ENCODE results near the gene SAMD1. TPM values are rescaled to one million over a fixed set of nuclear protein-coding genes. Genes with fewer than 3 reads are reported as not detected.

Gene SAMD1
- total RNA-seq, 4 donors from 2014 or later = 23.2 to 61.1 (median 33.2) TPM

DNA sequence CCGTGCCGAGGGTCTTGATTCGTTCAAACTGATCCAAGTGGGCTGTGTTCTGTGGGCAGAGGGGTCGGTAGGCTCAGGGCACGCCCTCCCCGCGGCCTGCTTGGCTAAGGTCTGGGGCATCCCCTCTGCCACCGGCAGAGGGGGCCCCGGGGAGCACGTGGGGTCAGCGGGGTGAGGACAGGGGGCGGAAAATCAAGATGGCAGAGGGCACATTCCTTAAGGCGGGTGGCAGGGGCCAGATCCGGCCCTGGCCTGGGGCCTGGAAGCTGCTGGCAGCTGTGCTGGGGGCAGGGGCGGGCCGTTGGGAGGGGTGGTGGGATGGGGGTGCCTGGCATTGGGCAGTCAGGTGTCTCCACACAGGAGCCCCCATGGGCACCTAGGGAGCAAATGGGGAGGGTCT lies 16.3 kb upstream of the SAMD1 start:
- TF ChIP-seq CTCF (IDR thresholded peaks at IDR 0.05) (no peak), POLR2A (IDR thresholded peaks at IDR 0.05) (no peak)
- DNase-seq (ENCODE audit: low spot score in 2 of 2) = no peak
- 86 to 92% methylated on average over 12 to 15 of the region's 16 CpGs for WGBS, 2 donors
- intact Hi-C loops (cut with DNase I; ENCODE audit: low total_unique reads) = no loop called here
- H3K4me3 ChIP-seq (ENCODE audit: low read depth, poor library complexity, severe bottlenecking) = no peak overlapping the region

DNA sequence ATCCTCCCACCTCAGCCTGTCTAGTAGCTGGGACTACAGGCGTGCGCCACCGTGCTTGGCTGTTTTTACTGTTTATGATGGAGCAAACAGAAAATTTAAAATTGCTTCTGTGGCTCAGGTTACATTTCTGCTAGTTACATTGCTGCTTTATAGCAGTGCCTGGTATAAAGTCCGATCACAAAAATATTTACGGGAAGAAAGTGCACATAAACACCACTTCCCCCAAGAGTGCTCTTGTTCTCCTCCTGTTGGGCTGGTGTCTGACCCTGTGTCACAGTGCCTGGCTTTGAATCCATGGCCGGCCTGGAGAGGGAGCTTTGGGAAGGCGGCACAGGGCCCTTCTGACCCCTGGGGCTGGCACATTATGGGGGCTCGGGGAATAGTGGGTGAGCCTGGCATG lies 15.1 kb upstream of the SAMD1 start:
- no peak for DNase-seq (ENCODE audit: low spot score in 2 of 2)
- no peak for TF ChIP-seq POLR2A (IDR thresholded peaks at IDR 0.05)
- TF ChIP-seq CTCF (IDR thresholded peaks at IDR 0.05) = no peak
- WGBS, 2 donors = 88 to 96% methylated on average over 8 of the region's 8 CpGs
- intact Hi-C loops (cut with DNase I; ENCODE audit: low total_unique reads) = no loop called here
- H3K4me3 ChIP-seq (ENCODE audit: low read depth, poor library complexity, severe bottlenecking) = no peak overlapping the region

DNA sequence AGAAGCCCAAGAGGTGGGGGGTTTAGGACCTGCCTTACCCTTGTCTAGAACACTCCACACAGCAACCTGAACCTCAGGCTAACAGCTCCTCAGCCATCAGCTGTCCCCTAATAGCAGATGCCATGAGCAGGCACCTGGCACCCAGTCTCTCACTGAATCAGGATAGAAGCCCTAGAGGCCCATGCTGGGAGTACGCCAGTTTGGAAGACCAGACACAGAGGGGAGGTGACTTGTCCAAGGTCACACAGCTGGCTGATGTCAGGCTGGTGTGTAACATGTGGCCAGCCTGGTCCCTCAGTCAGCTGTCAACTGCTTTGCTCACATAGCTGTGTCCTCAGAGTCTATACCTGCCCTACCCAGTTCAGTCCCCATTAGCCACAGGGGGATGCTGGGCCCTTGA lies 12.8 kb upstream of the SAMD1 start:
- H3K4me3 ChIP-seq (ENCODE audit: low read depth, poor library complexity, severe bottlenecking) = no peak overlapping the region
- no peak for TF ChIP-seq POLR2A (IDR thresholded peaks at IDR 0.05)
- TF ChIP-seq CTCF (IDR thresholded peaks at IDR 0.05) = no peak
- intact Hi-C loops (cut with DNase I; ENCODE audit: low total_unique reads) = no loop called here
- no peak for DNase-seq (ENCODE audit: low spot score in 2 of 2)
- 91 to 100% methylated on average over 1 of the region's 1 CpG for WGBS, 2 donors

GRCh38 chr19:14102756-14103155 lies 12.2 kb upstream of the SAMD1 start:
- no peak overlapping the region for H3K4me3 ChIP-seq (ENCODE audit: low read depth, poor library complexity, severe bottlenecking)
- WGBS, 2 donors = 90 to 93% methylated on average over 10 of the region's 10 CpGs
- no peak for DNase-seq (ENCODE audit: low spot score in 2 of 2)
- no peak for TF ChIP-seq POLR2A (IDR thresholded peaks at IDR 0.05)
- TF ChIP-seq CTCF (IDR thresholded peaks at IDR 0.05) = no peak
- intact Hi-C loops (cut with DNase I; ENCODE audit: low total_unique reads) = no loop called here

GRCh38 chr19:14102102-14102696 lies 11.6 kb upstream of the SAMD1 start:
- DNase-seq (ENCODE audit: low spot score in 2 of 2) = no peak
- 65 to 74% methylated on average over 11 of the region's 11 CpGs for WGBS, 2 donors
- intact Hi-C loops (cut with DNase I; ENCODE audit: low total_unique reads) = no loop called here
- TF ChIP-seq POLR2A (IDR thresholded peaks at IDR 0.05) = no peak
- H3K4me3 ChIP-seq (ENCODE audit: low read depth, poor library complexity, severe bottlenecking) = no peak overlapping the region

DNA sequence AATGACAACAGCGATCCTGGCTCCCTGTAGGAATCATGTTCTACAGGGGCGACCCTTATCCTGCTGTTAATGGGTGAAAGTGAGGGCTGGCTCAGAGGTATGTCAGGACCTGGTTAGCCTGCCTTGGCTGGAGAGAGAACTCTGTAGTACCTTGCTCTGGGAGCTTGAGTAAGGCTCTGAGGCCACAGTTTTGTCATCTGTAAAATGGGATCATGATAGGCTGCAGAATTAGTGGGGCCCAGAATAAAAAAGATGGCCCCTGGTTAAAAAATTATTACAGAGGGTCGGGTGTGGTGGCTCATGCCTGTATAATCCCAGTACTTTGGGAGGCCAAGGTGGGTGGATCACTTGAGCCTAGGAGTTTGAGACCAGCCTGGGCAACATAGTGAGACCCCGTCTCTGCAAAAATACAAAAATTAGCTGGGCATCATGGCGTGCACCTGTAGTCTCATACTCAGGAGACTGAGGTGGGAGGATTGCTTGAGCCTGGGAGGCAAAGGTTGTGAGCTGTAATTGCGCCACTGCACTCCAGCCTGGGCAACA lies 10.5 kb upstream of the SAMD1 start:
- intact Hi-C loops (cut with DNase I; ENCODE audit: low total_unique reads) = no loop called here
- TF ChIP-seq CTCF (IDR thresholded peaks at IDR 0.05) (no peak), POLR2A (IDR thresholded peaks at IDR 0.05) (no peak)
- 87 to 93% methylated on average over 5 to 6 of the region's 6 CpGs for WGBS, 2 donors
- DNase-seq (ENCODE audit: low spot score in 2 of 2) = no peak
- H3K4me3 ChIP-seq (ENCODE audit: low read depth, poor library complexity, severe bottlenecking) = no peak overlapping the region

Data from lower leg skin (tissue), 4 donors.